GM12878 (cell line): Measurements from ENCODE around the gene KDM4D. TPM values are rescaled to one million over a fixed set of nuclear protein-coding genes. Genes with fewer than 3 reads are reported as not detected.

Experiments
- ATAC-seq: fragments of 200-7000 bp; cut with Tn5 transposase; 3 replicates; pipeline ENCODE4 v1.9.1; 2020; ENCODE audit warnings: mild to moderate bottlenecking, moderate library complexity
- BruUV-seq: library from RNA; stranded (reverse); fragments of 400-500 nt; replicated peaks from 2 replicates; lab custom pipeline; 2021; lab: Mats Ljungman, UMichigan
- CTCF ChIA-PET: fragments of 300-600 bp; sonication (Branson Sonifier 250); formaldehyde crosslinking; extraction: SDS; loops from one replicate; lab custom pipeline; 2021; ENCODE audit warnings: inconsistent platforms; lab: Yijun Ruan, JAX
- POLR2A ChIA-PET: fragments of 350-600 bp; formaldehyde crosslinking; extraction: SDS; loops from one replicate; lab custom pipeline; 2021; ENCODE audit warnings: inconsistent platforms; lab: Charles Lee
- RAD21 ChIA-PET: fragments of 300-600 bp; sonication (Branson Sonifier 250); formaldehyde crosslinking; loops from one replicate; lab custom pipeline; 2023; ENCODE audit warnings: antibody characterized with exemption; ENCODE audit not compliant: unreplicated experiment; lab: Charles Lee
- SMC1A ChIA-PET: fragments of 300-600 bp; sonication (Branson Sonifier 250); formaldehyde crosslinking; loops from one replicate; lab custom pipeline; 2023; ENCODE audit not compliant: unreplicated experiment, uncharacterized antibody; lab: Charles Lee
- DNase-seq: peaks from one replicate; pipeline ENCODE4 v3.0.0-alpha.2; 2011; ENCODE audit warnings: low read depth, low spot score
- FAIRE-seq: peaks from 3 replicates; lab custom pipeline; 2011; peaks lifted over from hg19 to GRCh38; lab: Jason Lieb, UNC
- H2AFZ ChIP-seq: 2 replicates; pipeline ENCODE4 v1.6.0; 2011; ENCODE audit warnings: low read depth, low read length, control low read depth; ENCODE audit not compliant: control insufficient read depth
- H3K27ac ChIP-seq: 2 replicates; pipeline ENCODE4 v1.5.1; 2011; ENCODE audit warnings: control low read depth; ENCODE audit not compliant: control insufficient read depth, insufficient read depth
- H3K27me3 ChIP-seq, 2 experiments: replicated peaks in 1 of 2; 2 replicates each; pipeline versions ENCODE4 v1.6.0 to v1.6.1; 2011; ENCODE audit warnings: low read length in 1 of 2; ENCODE audit not compliant: control insufficient read depth in 2 of 2, insufficient read depth in 2 of 2
- H3K36me3 ChIP-seq, 2 experiments: 2 replicates each; pipeline ENCODE4 v1.5.1; 2011; ENCODE audit warnings: low read length in 1 of 2; ENCODE audit not compliant: control insufficient read depth in 2 of 2, insufficient read depth in 2 of 2
- H3K4me1 ChIP-seq: 2 replicates; pipeline ENCODE4 v1.6.1; 2011; ENCODE audit warnings: mild to moderate bottlenecking, low read length, moderate library complexity, mixed read lengths; ENCODE audit not compliant: control insufficient read depth, insufficient read depth
- H3K4me2 ChIP-seq: 2 replicates; pipeline ENCODE4 v1.6.0; 2011; ENCODE audit warnings: control low read depth; ENCODE audit not compliant: control insufficient read depth, insufficient read depth
- H3K4me3 ChIP-seq: fragments of 200-600 bp; sonication (generic); 2 replicates; pipeline ENCODE4 v1.5.1; 2016
- H3K79me2 ChIP-seq: 2 replicates; pipeline ENCODE4 v1.6.0; 2011; ENCODE audit warnings: low read length; ENCODE audit not compliant: control insufficient read depth, insufficient read depth
- H3K9ac ChIP-seq: 2 replicates; pipeline ENCODE4 v1.8.0; 2011; ENCODE audit warnings: low read length, control low read depth, mixed read lengths; ENCODE audit not compliant: control insufficient read depth, insufficient read depth
- H3K9me3 ChIP-seq: replicated peaks from 3 replicates; pipeline ENCODE4 v1.5.1; 2011; ENCODE audit warnings: mild to moderate bottlenecking, low read length; ENCODE audit not compliant: control insufficient read depth, insufficient read depth
- H4K20me1 ChIP-seq: 2 replicates; pipeline ENCODE4 v1.6.0; 2011; ENCODE audit not compliant: control insufficient read depth, insufficient read depth
- ATF2 ChIP-seq: IDR thresholded peaks from 2 replicates; pipeline ENCODE4 v1.6.1; 2012; ENCODE audit warnings: low read length, inconsistent platforms
- E4F1 ChIP-seq: fragments of 450-650 bp; IDR thresholded peaks from 2 replicates; pipeline ENCODE4 v1.6.1; 2018; ENCODE audit warnings: borderline replicate concordance, mild to moderate bottlenecking; ENCODE audit not compliant: partially characterized antibody
- NFIC ChIP-seq: IDR thresholded peaks from 2 replicates; pipeline ENCODE4 v1.6.1; 2012; ENCODE audit warnings: low read depth, mild to moderate bottlenecking, inconsistent platforms, low read length, moderate library complexity
- NR2C2 ChIP-seq: IDR thresholded peaks from 2 replicates; pipeline ENCODE4 v1.6.1; 2011; ENCODE audit warnings: borderline replicate concordance, low read depth; ENCODE audit not compliant: control insufficient read depth, insufficient read length
- PML ChIP-seq: IDR thresholded peaks from 2 replicates; pipeline ENCODE4 v1.6.1; 2012; ENCODE audit warnings: low read length, inconsistent platforms
- SMC3 ChIP-seq: IDR thresholded peaks from 2 replicates; pipeline ENCODE4 v1.6.1; 2011; ENCODE audit warnings: low read length, improper control_type of control experiment, borderline replicate concordance
- SREBF1 ChIP-seq: IDR thresholded peaks from 2 replicates; pipeline ENCODE4 v1.6.1; 2012; ENCODE audit warnings: mild to moderate bottlenecking, low read length
- ZNF592 ChIP-seq: fragments of 450-650 bp; IDR thresholded peaks from 2 replicates; pipeline ENCODE4 v1.6.1; 2017; ENCODE audit warnings: mild to moderate bottlenecking, moderate library complexity
- ZNF687 ChIP-seq: fragments of 450-650 bp; IDR thresholded peaks from 2 replicates; pipeline ENCODE4 v1.6.1; 2017; ENCODE audit warnings: mild to moderate bottlenecking, moderate library complexity
- WGBS: methylation state at CpG from one replicate; pipeline ENCODE4 v1.1.6; 2016; ENCODE audit warnings: low lambda C conversion rate; ENCODE audit not compliant: insufficient replicate concordance, insufficient coverage; ENCODE audit errors: missing lambda C conversion rate; 5-methylcytosine and 5-hydroxymethylcytosine counted together
- in situ Hi-C: fragments of 300-500 bp; cut with MboI; formaldehyde crosslinking; loops from 9 replicates; pipeline ENCODE4 v1.14.3; 2018; ENCODE audit warnings: mixed read lengths
- intact Hi-C: fragments of 100-400 bp; cut with micrococcal nuclease; formaldehyde crosslinking; loops from one replicate; pipeline ENCODE4 v1.14.2; 2022; ENCODE audit not compliant: unreplicated experiment
- polyA plus RNA-seq, 11 experiments: library from polyadenylated mRNA; depleted of rRNA in 4 of 11; unstranded in 6 of 11; stranded (reverse) in 5 of 11; fragments of >200 nt; fragmentation: Nextera tagmentation in 4 of 11; fragmentation: Illumina TruSeq in 1 of 11; extraction: Ambion mirVana in 4 of 11; extraction: Trizol in 1 of 11; gene quantifications; 1 replicate in 1 of 11; 2 replicates in 10 of 11; pipeline versions ENCODE4 v1.2.1 to v1.2.3, GENCODE V29; 2011 to 2016; ENCODE audit warnings: inconsistent platforms in 2 of 11, missing spikeins in 2 of 11, low read depth in 1 of 11
- total RNA-seq, 4 experiments: library from RNA; depleted of rRNA in 3 of 4; stranded (reverse); fragments of >200 nt in 3 of 4; fragmentation: Illumina TruSeq in 1 of 4; extraction: Trizol in 1 of 4; gene quantifications; 2 replicates each; pipeline versions ENCODE4 v1.2.1 to v1.2.3, GENCODE V29; 2013 to 2021

KDM4D gene
- total and polyA plus RNA-seq, 10 of the 15 experiments (the other 5 are each of a cell fraction or from before 2014, with no cell fraction given) = 0.63 to 2.6 (median 1.3) TPM

GRCh38 chr11:94987378-94987777, 13.9 kb downstream of the KDM4D start (continued):
- TF ChIP-seq ATF2 (no peak), E4F1 (no peak), NFIC (no peak), SREBF1 (no peak)
- TF ChIP-seq, all 136 proteins: peak for 0

- POLR2A ChIA-PET = no interaction called here
- Histone ChIP-seq H3K79me2 (no peaks in the 10 kb centered on the region), H3K4me2 (no peak overlapping the region), H3K27me3 (no peaks in the 10 kb centered on the region), H3K9ac (no peak overlapping the region), H2AFZ (no peak overlapping the region), H3K27ac (no peak overlapping the region), H3K36me3 (no peaks in the 10 kb centered on the region), H3K9me3 (no peaks in the 10 kb centered on the region), H3K4me3 (no peak overlapping the region), H3K4me1 (no peaks in the 10 kb centered on the region), H4K20me1 (no peaks in the 10 kb centered on the region)
- 0% methylated on average over 1 of the region's 1 CpG for whole genome bisulfite sequencing
- FAIRE-seq (no peak), ATAC-seq (no peak), DNase-seq (no peak)
- BruUV-seq = no TSS peak
- intact Hi-C loops (no loop called here), in situ Hi-C loops (no loop called here)
- SMC1A ChIA-PET = interaction anchor here (1.1 kb wide), 1 partner anchor 29 kb away, joined by 4 read pairs; no protein-coding TSS in a partner anchor
- CTCF ChIA-PET = no interaction called here
- RAD21 ChIA-PET = no interaction called here
- TF ChIP-seq NR2C2 (no peak), ZNF592 (no peak), PML (no peak), ZNF687 (no peak), SMC3 (no peak)
Observed at GRCh38 chr11:94988748-94989147, 15.2 kb downstream of the KDM4D start.
